ENCODE measurements around the gene NCOA7. TPM values are rescaled to one million over a fixed set of nuclear protein-coding genes. Genes with fewer than 3 reads are reported as not detected.
"Not testable (repeated sequence)": the region's sequence is repeated elsewhere in the genome, so short reads cannot be mapped to it uniquely, and the experiment has no call there.

Gene NCOA7
- total RNA-seq, 2 experiments from 2014 or later, result 43.2 to 53.1 TPM

- Mint-ChIP-seq H3K9me3 (peaks cover 3% of the 10 kb centered on the region), H3K36me3 (ENCODE audit: low read depth) (peaks cover 12% of the 10 kb centered on the region), H3K27ac (no peak overlapping the region), H3K4me1 (peaks cover 8% of the 10 kb centered on the region), H3K4me3 (no peak overlapping the region), H3K27me3 (no peaks in the 10 kb centered on the region)
- no peak for DNase-seq
- CTCF ChIA-PET, result interaction anchor here (0.6 to 1.4 kb wide), 4 partner anchors 9 to 50 kb away, joined by 3 to 4 read pairs (median 3); partner anchors contain the start of gene NCOA7
- POLR2A ChIA-PET, result no interaction called here
Observed at GRCh38 chr6:125839471-125839870, 48.7 kb downstream of the NCOA7 start.

- ChIA-PET POLR2A (no interaction called here), CTCF (interaction anchor here (1.2 to 1.4 kb wide), 3 partner anchors 10 to 49 kb away, joined by 3 to 4 read pairs (median 3); partner anchors contain the start of gene NCOA7)
- H3K9me3 Mint-ChIP-seq, result peaks cover 3% of the 10 kb centered on the region
- no peaks in the 10 kb centered on the region for H3K27me3 Mint-ChIP-seq
- peaks cover 4% of the 10 kb centered on the region for H3K4me1 Mint-ChIP-seq
- H3K4me3 Mint-ChIP-seq, result no peak overlapping the region
- no peak overlapping the region for H3K27ac Mint-ChIP-seq
- DNase-seq, result no peak
- peaks cover 12% of the 10 kb centered on the region for H3K36me3 Mint-ChIP-seq (ENCODE audit: low read depth)
Observed at GRCh38 chr6:125839879-125840278, 49.1 kb downstream of the NCOA7 start.

- DNase-seq, result no peak
- H3K27ac Mint-ChIP-seq, result no peak overlapping the region
- H3K4me1 Mint-ChIP-seq, result no peaks in the 10 kb centered on the region
- H3K36me3 Mint-ChIP-seq (ENCODE audit: low read depth), result peaks cover 10% of the 10 kb centered on the region
- H3K27me3 Mint-ChIP-seq, result no peaks in the 10 kb centered on the region
- ChIA-PET POLR2A (no interaction called here), CTCF (no interaction called here)
- no peak overlapping the region for H3K4me3 Mint-ChIP-seq
- H3K9me3 Mint-ChIP-seq, result peaks cover 3% of the 10 kb centered on the region
Observed at GRCh38 chr6:125841356-125842090, 50.8 kb downstream of the NCOA7 start.

GRCh38 chr6:125842091-125842626 is 51.4 kb downstream of the NCOA7 start:
- CTCF ChIA-PET, result interaction anchor here (1.0 kb wide), 1 partner anchor 31 kb away, joined by 3 read pairs; no protein-coding TSS in a partner anchor
- H3K27me3 Mint-ChIP-seq, result no peaks in the 10 kb centered on the region

GRCh38 chr6:125843593-125843992 is 52.8 kb downstream of the NCOA7 start:
- no peak overlapping the region for H3K27ac Mint-ChIP-seq
- POLR2A ChIA-PET, result no interaction called here

More at GRCh38 chr6:125842091-125842626, 51.4 kb downstream of the NCOA7 start:
- POLR2A ChIA-PET, result no interaction called here
- H3K36me3 Mint-ChIP-seq (ENCODE audit: low read depth), result peaks cover 9% of the 10 kb centered on the region
- no peak overlapping the region for H3K4me3 Mint-ChIP-seq
- no peak for DNase-seq
- H3K4me1 Mint-ChIP-seq, result no peaks in the 10 kb centered on the region
- H3K27ac Mint-ChIP-seq, result no peak overlapping the region
- peaks cover 3% of the 10 kb centered on the region for H3K9me3 Mint-ChIP-seq

GRCh38 chr6:125844989-125845388 is 54.2 kb downstream of the NCOA7 start:
- no peak for DNase-seq
- POLR2A ChIA-PET, result no interaction called here
- Mint-ChIP-seq H3K27ac (no peak overlapping the region), H3K36me3 (ENCODE audit: low read depth) (peaks cover 7% of the 10 kb centered on the region), H3K4me1 (no peaks in the 10 kb centered on the region), H3K9me3 (no peaks in the 10 kb centered on the region), H3K4me3 (no peak overlapping the region), H3K27me3 (no peaks in the 10 kb centered on the region)
- CTCF ChIA-PET, result interaction anchor here (0.9 to 1.9 kb wide), 3 partner anchors 10 to 112 kb away, joined by 4 to 7 read pairs (median 6); partner anchors contain the start of gene HINT3

More at GRCh38 chr6:125843593-125843992, 52.8 kb downstream of the NCOA7 start:
- no peaks in the 10 kb centered on the region for H3K9me3 Mint-ChIP-seq
- no peak for DNase-seq
- no peaks in the 10 kb centered on the region for H3K27me3 Mint-ChIP-seq
- H3K4me1 Mint-ChIP-seq, result no peaks in the 10 kb centered on the region
- no peak overlapping the region for H3K4me3 Mint-ChIP-seq
- CTCF ChIA-PET, result interaction anchor here (1.2 kb wide), 1 partner anchor 113 kb away, joined by 3 read pairs; no protein-coding TSS in a partner anchor
- H3K36me3 Mint-ChIP-seq (ENCODE audit: low read depth), result peaks cover 7% of the 10 kb centered on the region

- CTCF ChIA-PET, result interaction anchor here (1.8 to 1.9 kb wide), 2 partner anchors 11 to 111 kb away, joined by 6 to 7 read pairs; partner anchors contain the start of gene HINT3
- no peaks in the 10 kb centered on the region for H3K9me3 Mint-ChIP-seq
- no peak overlapping the region for H3K4me3 Mint-ChIP-seq
- DNase-seq, result no peak
- no peaks in the 10 kb centered on the region for H3K27me3 Mint-ChIP-seq
- H3K36me3 Mint-ChIP-seq (ENCODE audit: low read depth), result peaks cover 9% of the 10 kb centered on the region
- H3K27ac Mint-ChIP-seq, result no peak overlapping the region
- no peaks in the 10 kb centered on the region for H3K4me1 Mint-ChIP-seq
- POLR2A ChIA-PET, result no interaction called here
Observed at GRCh38 chr6:125846292-125847024, 55.7 kb downstream of the NCOA7 start.

- H3K27ac Mint-ChIP-seq, DNase-seq, H3K4me3 Mint-ChIP-seq, H3K27me3 Mint-ChIP-seq, POLR2A ChIA-PET, H3K4me1 Mint-ChIP-seq, CTCF ChIA-PET: not testable (repeated sequence)
- Mint-ChIP-seq H3K36me3 (ENCODE audit: low read depth) (peaks cover 20% of the 10 kb centered on the region), H3K9me3 (peaks cover 11% of the 10 kb centered on the region)
Observed at GRCh38 chr6:125848286-125848685, 57.5 kb downstream of the NCOA7 start.

GRCh38 chr6:125850361-125850760 is 59.6 kb downstream of the NCOA7 start:
- ChIA-PET CTCF (no interaction called here), POLR2A (no interaction called here)
- Mint-ChIP-seq H3K4me1 (no peaks in the 10 kb centered on the region), H3K4me3 (no peak overlapping the region), H3K36me3 (ENCODE audit: low read depth) (peaks cover 28% of the 10 kb centered on the region), H3K27ac (no peak overlapping the region), H3K27me3 (no peaks in the 10 kb centered on the region), H3K9me3 (peaks cover 13% of the 10 kb centered on the region)
- no peak for DNase-seq

GRCh38 chr6:125852587-125852986 is 61.8 kb downstream of the NCOA7 start:
- CTCF ChIA-PET, result interaction anchor here (0.8 to 1.2 kb wide), 4 partner anchors 12 to 37 kb away, joined by 3 to 4 read pairs (median 3); no protein-coding TSS in a partner anchor

GRCh38 chr6:125853168-125853567 is 62.4 kb downstream of the NCOA7 start:
- no peak for DNase-seq
- ChIA-PET CTCF (interaction anchor here (1.0 to 1.2 kb wide), 3 partner anchors 13 to 22 kb away, joined by 3 to 4 read pairs (median 3); no protein-coding TSS in a partner anchor), POLR2A (no interaction called here)
- Mint-ChIP-seq H3K9me3 (peaks cover 13% of the 10 kb centered on the region), H3K36me3 (ENCODE audit: low read depth) (peaks cover 27% of the 10 kb centered on the region), H3K4me1 (peaks cover 2% of the 10 kb centered on the region), H3K4me3 (no peak overlapping the region), H3K27ac (no peak overlapping the region), H3K27me3 (no peaks in the 10 kb centered on the region)

More at GRCh38 chr6:125852587-125852986, 61.8 kb downstream of the NCOA7 start:
- Mint-ChIP-seq H3K9me3 (peaks cover 13% of the 10 kb centered on the region), H3K27ac (no peak overlapping the region), H3K4me1 (peaks cover 2% of the 10 kb centered on the region), H3K36me3 (ENCODE audit: low read depth) (peaks cover 31% of the 10 kb centered on the region), H3K4me3 (no peak overlapping the region), H3K27me3 (no peaks in the 10 kb centered on the region)
- POLR2A ChIA-PET, result no interaction called here
- DNase-seq, result no peak

- DNase-seq, result no peak
- Mint-ChIP-seq H3K27me3 (no peaks in the 10 kb centered on the region), H3K27ac (no peak overlapping the region), H3K4me1 (peaks cover 2% of the 10 kb centered on the region), H3K36me3 (ENCODE audit: low read depth) (peaks cover 28% of the 10 kb centered on the region), H3K9me3 (peaks cover 13% of the 10 kb centered on the region), H3K4me3 (no peak overlapping the region)
- ChIA-PET POLR2A (no interaction called here), CTCF (no interaction called here)
Observed at GRCh38 chr6:125853756-125854155, 63.0 kb downstream of the NCOA7 start.

GRCh38 chr6:125854355-125854754 is 63.6 kb downstream of the NCOA7 start:
- Mint-ChIP-seq H3K4me1 (peaks cover 2% of the 10 kb centered on the region), H3K27me3 (no peaks in the 10 kb centered on the region), H3K36me3 (ENCODE audit: low read depth) (peaks cover 31% of the 10 kb centered on the region), H3K4me3 (no peak overlapping the region), H3K9me3 (peaks cover 13% of the 10 kb centered on the region), H3K27ac (no peak overlapping the region)
- CTCF ChIA-PET, result no interaction called here
- DNase-seq, result no peak
- POLR2A ChIA-PET, result no interaction called here
